HCT116 (cell line): Measurements from ENCODE around the gene CPED1. TPM values are rescaled to one million over a fixed set of nuclear protein-coding genes. Genes with fewer than 3 reads are reported as not detected.
"Not testable (repeated sequence)": the region's sequence is repeated elsewhere in the genome, so short reads cannot be mapped to it uniquely, and the experiment has no call there.

Source experiments
- ATAC-seq: fragments of 200-7000 bp; cut with Tn5 transposase; 2 replicates; pipeline ENCODE4 v1.9.1; 2020; ENCODE audit warnings: mild to moderate bottlenecking, moderate library complexity
- BruUV-seq: library from RNA; stranded (reverse); fragments of 400-500 nt; replicated peaks from 2 replicates; lab custom pipeline; 2021; lab: Mats Ljungman, UMichigan
- CTCF ChIA-PET: fragments of 300-600 bp; sonication (Branson Sonifier 250); formaldehyde crosslinking; loops from one replicate; lab custom pipeline; 2021; ENCODE audit warnings: antibody characterized with exemption; lab: Charles Lee
- POLR2A ChIA-PET: fragments of 300-600, 350-600 bp; sonication (Branson Sonifier 250); formaldehyde crosslinking; loops from one replicate; lab custom pipeline; 2021; ENCODE audit warnings: antibody characterized with exemption; lab: Charles Lee
- RAD21 ChIA-PET, 2 experiments: fragments of 300-600 bp; sonication (Branson Sonifier 250); formaldehyde crosslinking; loops; one replicate each; lab custom pipeline; 2023; ENCODE audit warnings: low total read pairs in 2 of 2; ENCODE audit not compliant: uncharacterized antibody in 2 of 2, unreplicated experiment in 2 of 2, low non-redundant PET in 1 of 2; lab: Charles Lee
- DNase-seq: peaks from one replicate; pipeline ENCODE4 v3.0.0-alpha.2; 2010; ENCODE audit warnings: low read depth, low spot score
- H2AFZ ChIP-seq: fragments of 200-600 bp; shearing (Covaris generic), sonication (generic); 2 replicates; pipeline ENCODE4 v1.6.1; 2017; ENCODE audit warnings: low read depth, mixed run types, mixed read lengths, antibody characterized with exemption, low read length; ENCODE audit not compliant: poor library complexity, severe bottlenecking
- H3K27ac ChIP-seq: 2 replicates; pipeline ENCODE4 v1.5.1; 2012; ENCODE audit warnings: low read depth, low read length
- H3K27me3 ChIP-seq: fragments of 200-600 bp; sonication (generic); 2 replicates; pipeline ENCODE4 v1.6.1; 2016; ENCODE audit warnings: mixed run types, low read length, mixed read lengths; ENCODE audit not compliant: insufficient read depth
- H3K36me3 ChIP-seq, 2 experiments: fragments of 200-500 bp in 1 of 2; fragments of 200-600 bp in 1 of 2; sonication (Bioruptor generic) in 1 of 2; sonication (generic) in 1 of 2; 2 replicates each; pipeline versions ENCODE4 v1.5.1 to v1.6.1; 2014 to 2016; ENCODE audit warnings: low read length in 2 of 2, inconsistent platforms in 1 of 2, mixed read lengths in 1 of 2, mixed run types in 1 of 2; ENCODE audit not compliant: insufficient read depth in 2 of 2, control insufficient read depth in 1 of 2
- H3K4me1 ChIP-seq, 2 experiments: fragments of 200-600 bp in 1 of 2; sonication (generic) in 1 of 2; 2 replicates each; pipeline versions ENCODE4 v1.5.1 to v1.6.1; 2012 to 2017; ENCODE audit warnings: low read length in 2 of 2, inconsistent platforms in 1 of 2, mild to moderate bottlenecking in 1 of 2, mixed read lengths in 1 of 2, mixed run types in 1 of 2, moderate library complexity in 1 of 2; ENCODE audit not compliant: insufficient read depth in 2 of 2, control insufficient read depth in 1 of 2
- H3K4me2 ChIP-seq: fragments of 200-600 bp; sonication (generic); 2 replicates; pipeline ENCODE4 v1.6.1; 2017; ENCODE audit warnings: mixed run types, low read length, mixed read lengths
- H3K4me3 ChIP-seq, 2 experiments: fragments of 200-600 bp in 1 of 2; sonication (generic) in 1 of 2; replicated peaks in 1 of 2; 2 replicates each; pipeline ENCODE4 v1.5.1; 2011 to 2016; ENCODE audit warnings: low read length in 2 of 2, control low read depth in 1 of 2, low read depth in 1 of 2, mild to moderate bottlenecking in 1 of 2, mixed read lengths in 1 of 2, mixed run types in 1 of 2
- H3K79me2 ChIP-seq: fragments of 200-600 bp; sonication (generic); 2 replicates; pipeline ENCODE4 v1.6.1; 2017; ENCODE audit warnings: mild to moderate bottlenecking, mixed run types, low read length, moderate library complexity, mixed read lengths; ENCODE audit not compliant: insufficient read depth
- H3K9ac ChIP-seq: fragments of 200-600 bp; sonication (generic); 2 replicates; pipeline ENCODE4 v1.6.1; 2016; ENCODE audit warnings: low read length, mixed read lengths
- H3K9me2 ChIP-seq: fragments of 200-600 bp; sonication (generic), shearing (Covaris generic); 2 replicates; pipeline ENCODE4 v1.6.1; 2017; ENCODE audit warnings: mixed run types, mild to moderate bottlenecking, moderate library complexity; ENCODE audit not compliant: insufficient read depth
- H3K9me3 ChIP-seq, 2 experiments: fragments of 200-500 bp in 1 of 2; fragments of 200-600 bp in 1 of 2; sonication (Bioruptor generic) in 1 of 2; sonication (generic) in 1 of 2; 2 replicates each; pipeline ENCODE4 v1.6.1; 2014 to 2017; ENCODE audit warnings: low read length in 2 of 2, mixed read lengths in 2 of 2, inconsistent platforms in 1 of 2, low read depth in 1 of 2, mild to moderate bottlenecking in 1 of 2, mixed run types in 1 of 2, moderate library complexity in 1 of 2; ENCODE audit not compliant: control insufficient read depth in 1 of 2, insufficient read depth in 1 of 2
- H4K20me1 ChIP-seq: fragments of 200-600 bp; sonication (generic), shearing (Covaris generic); 2 replicates; pipeline ENCODE4 v1.6.1; 2017; ENCODE audit warnings: mixed run types, mild to moderate bottlenecking, moderate library complexity; ENCODE audit not compliant: insufficient read depth
- ATF3 ChIP-seq: IDR thresholded peaks from 2 replicates; pipeline ENCODE4 v1.6.1; 2012
- CEBPB ChIP-seq: IDR thresholded peaks from 2 replicates; pipeline ENCODE4 v1.6.1; 2012; ENCODE audit warnings: low read depth
- EZH2phosphoT487 ChIP-seq: fragments of 200-600 bp; IDR thresholded peaks from 2 replicates; pipeline ENCODE4 v1.6.1; 2018; ENCODE audit warnings: antibody characterized with exemption, borderline replicate concordance
- FOSL1 ChIP-seq: IDR thresholded peaks from 2 replicates; pipeline ENCODE4 v1.6.1; 2012; ENCODE audit warnings: low read depth
- SP1 ChIP-seq: IDR thresholded peaks from 2 replicates; pipeline ENCODE4 v1.6.1; 2012; ENCODE audit warnings: low read depth
- intact Hi-C: fragments of 100-400 bp; cut with micrococcal nuclease; formaldehyde crosslinking; loops from 2 replicates; pipeline ENCODE4 v1.10.0; 2022
- total RNA-seq: library from RNA; stranded (reverse); gene quantifications from one replicate; pipeline ENCODE4 v1.2.1, GENCODE V29; 2021; ENCODE audit not compliant: unreplicated experiment
- TF ChIP-seq, protein P1 (sequence below): IDR thresholded peaks from 2 replicates; pipeline ENCODE4 v1.6.1; 2011; ENCODE audit warnings: mild to moderate bottlenecking, low read length, moderate library complexity; ENCODE audit not compliant: insufficient replicate concordance; ENCODE audit errors: extremely low read depth

The CPED1 gene
- total RNA-seq, 1 experiment from 2014 or later: 1.2 TPM

DNA sequence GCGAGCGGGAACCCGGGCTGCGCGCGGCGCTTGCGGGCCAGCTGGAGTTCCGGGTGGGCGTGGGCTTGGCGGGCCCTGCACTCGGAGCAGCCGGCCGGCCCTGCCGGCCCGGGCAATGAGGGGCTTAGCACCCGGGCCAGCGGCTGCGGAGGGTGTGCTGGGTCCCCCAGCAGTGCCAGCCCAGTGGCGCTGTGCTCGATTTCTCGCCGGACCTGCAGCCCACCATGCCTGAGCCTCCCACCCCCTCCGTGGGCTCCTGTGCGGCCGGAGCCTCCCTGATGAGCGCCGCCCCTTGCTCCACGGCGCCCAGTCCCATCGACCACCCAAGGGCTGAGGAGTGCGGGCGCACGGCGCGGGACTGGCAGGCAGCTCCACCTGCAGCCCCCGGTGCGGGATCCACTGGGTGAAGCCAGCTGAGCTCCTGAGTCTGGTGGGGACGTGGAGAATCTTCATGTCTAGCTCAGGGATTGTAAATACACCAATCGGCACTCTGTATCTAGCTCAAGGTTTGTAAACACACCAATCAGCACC, 71.5 kb downstream of the CPED1 start:
- H3K4me2 ChIP-seq, ATAC-seq, H4K20me1 ChIP-seq, H3K9me3 ChIP-seq, POLR2A ChIA-PET, H3K9ac ChIP-seq, H2AFZ ChIP-seq, H3K27me3 ChIP-seq, RAD21 ChIA-PET, H3K36me3 ChIP-seq, BruUV-seq, H3K79me2 ChIP-seq, intact Hi-C loops, DNase-seq, H3K4me1 ChIP-seq, H3K4me3 ChIP-seq, CTCF ChIA-PET, H3K27ac ChIP-seq, H3K9me2 ChIP-seq: not testable (repeated sequence)

DNA sequence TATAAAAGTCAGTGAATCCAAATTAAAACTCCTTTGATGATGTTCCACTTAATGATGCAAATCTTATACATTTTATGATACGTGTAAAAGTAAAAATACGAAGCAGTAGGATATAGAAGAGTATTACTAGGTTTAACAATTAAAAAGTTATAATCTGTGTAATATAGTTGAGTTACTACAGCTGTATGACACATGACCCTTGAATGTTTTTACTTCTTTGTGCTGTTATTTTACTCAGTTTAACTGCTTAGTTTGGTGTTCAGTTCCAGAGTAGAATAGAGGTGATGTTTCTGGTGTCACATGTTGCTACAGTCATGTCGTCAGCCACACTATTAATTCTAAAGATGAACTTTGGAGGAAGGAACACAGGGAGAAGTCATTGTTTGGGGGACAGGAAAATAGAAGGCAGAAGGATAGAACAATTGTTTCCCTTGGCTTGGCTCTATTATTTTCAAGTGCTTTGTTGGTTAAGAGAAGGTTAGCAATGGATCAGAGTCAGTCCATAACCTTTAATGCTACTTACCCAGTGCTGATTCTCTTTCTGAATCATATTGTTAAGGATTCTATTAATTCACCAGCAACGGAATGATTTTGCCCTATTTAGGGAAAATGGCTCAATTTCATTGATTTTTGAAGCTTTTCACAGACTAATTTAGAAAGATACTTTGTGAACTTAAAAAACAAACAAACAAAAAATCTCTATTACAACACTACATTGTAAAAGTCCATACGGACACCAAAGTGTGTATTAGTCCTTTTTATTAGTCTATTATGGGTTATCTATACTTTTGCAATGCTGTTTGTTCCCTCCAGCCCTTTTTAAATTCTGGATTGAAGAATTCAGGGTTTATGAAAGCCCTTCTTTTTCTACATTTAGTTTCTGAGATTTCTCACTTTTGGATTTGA, 73.4 kb downstream of the CPED1 start:
- H3K9ac ChIP-seq: no peak overlapping the region
- no peak for DNase-seq
- no peaks in the 10 kb centered on the region for H3K36me3 ChIP-seq
- no peaks in the 10 kb centered on the region for H3K9me2 ChIP-seq
- no peak overlapping the region for H3K27ac ChIP-seq
- intact Hi-C loops: no loop called here
- no peak overlapping the region for H2AFZ ChIP-seq
- BruUV-seq: no TSS peak
- no peak overlapping the region for H3K4me2 ChIP-seq
- no peaks in the 10 kb centered on the region for H3K4me1 ChIP-seq
- no peak for TF ChIP-seq ATF3
- TF ChIP-seq CEBPB: no peak
- TF ChIP-seq SP1: no peak
- TF ChIP-seq FOSL1: no peak
- TF ChIP-seq, protein P1, sequence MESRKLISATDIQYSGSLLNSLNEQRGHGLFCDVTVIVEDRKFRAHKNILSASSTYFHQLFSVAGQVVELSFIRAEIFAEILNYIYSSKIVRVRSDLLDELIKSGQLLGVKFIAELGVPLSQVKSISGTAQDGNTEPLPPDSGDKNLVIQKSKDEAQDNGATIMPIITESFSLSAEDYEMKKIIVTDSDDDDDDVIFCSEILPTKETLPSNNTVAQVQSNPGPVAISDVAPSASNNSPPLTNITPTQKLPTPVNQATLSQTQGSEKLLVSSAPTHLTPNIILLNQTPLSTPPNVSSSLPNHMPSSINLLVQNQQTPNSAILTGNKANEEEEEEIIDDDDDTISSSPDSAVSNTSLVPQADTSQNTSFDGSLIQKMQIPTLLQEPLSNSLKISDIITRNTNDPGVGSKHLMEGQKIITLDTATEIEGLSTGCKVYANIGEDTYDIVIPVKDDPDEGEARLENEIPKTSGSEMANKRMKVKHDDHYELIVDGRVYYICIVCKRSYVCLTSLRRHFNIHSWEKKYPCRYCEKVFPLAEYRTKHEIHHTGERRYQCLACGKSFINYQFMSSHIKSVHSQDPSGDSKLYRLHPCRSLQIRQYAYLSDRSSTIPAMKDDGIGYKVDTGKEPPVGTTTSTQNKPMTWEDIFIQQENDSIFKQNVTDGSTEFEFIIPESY: no peak
- no peak for TF ChIP-seq EZH2phosphoT487
- no peaks in the 10 kb centered on the region for H3K9me3 ChIP-seq
- H3K4me3 ChIP-seq: no peak overlapping the region
- H4K20me1 ChIP-seq: no peaks in the 10 kb centered on the region
- RAD21 ChIA-PET: no interaction called here
- no peak for ATAC-seq
- no peaks in the 10 kb centered on the region for H3K27me3 ChIP-seq
- no peaks in the 10 kb centered on the region for H3K79me2 ChIP-seq
- POLR2A ChIA-PET: no interaction called here
- CTCF ChIA-PET: no interaction called here
